GM06990 (cell line): ENCODE data around the gene IQSEC1.

Experiments
- DNase-seq: peaks from one replicate; pipeline ENCODE4 v3.0.0-alpha.2; 2011; ENCODE audit not compliant: insufficient read length; ENCODE audit errors: extremely low read depth
- H3K27me3 ChIP-seq: replicated peaks from 2 replicates; pipeline ENCODE4 v1.6.0; 2011; ENCODE audit warnings: low read length; ENCODE audit not compliant: control insufficient read depth, insufficient read depth
- H3K36me3 ChIP-seq: 2 replicates; pipeline ENCODE4 v1.5.1; 2011; ENCODE audit warnings: low read length; ENCODE audit not compliant: control insufficient read depth, insufficient read depth
- H3K4me3 ChIP-seq: replicated peaks from 2 replicates; pipeline ENCODE4 v1.5.1; 2011; ENCODE audit warnings: low read depth, mild to moderate bottlenecking, control low read depth, low read length
- TF ChIP-seq, protein P1 (sequence below): IDR thresholded peaks from 2 replicates; pipeline ENCODE4 v1.5.1; 2011; ENCODE audit warnings: low read length, control low read depth, mild to moderate bottlenecking, inconsistent platforms; ENCODE audit not compliant: insufficient read depth, poor library complexity, severe bottlenecking

Gene IQSEC1

DNA sequence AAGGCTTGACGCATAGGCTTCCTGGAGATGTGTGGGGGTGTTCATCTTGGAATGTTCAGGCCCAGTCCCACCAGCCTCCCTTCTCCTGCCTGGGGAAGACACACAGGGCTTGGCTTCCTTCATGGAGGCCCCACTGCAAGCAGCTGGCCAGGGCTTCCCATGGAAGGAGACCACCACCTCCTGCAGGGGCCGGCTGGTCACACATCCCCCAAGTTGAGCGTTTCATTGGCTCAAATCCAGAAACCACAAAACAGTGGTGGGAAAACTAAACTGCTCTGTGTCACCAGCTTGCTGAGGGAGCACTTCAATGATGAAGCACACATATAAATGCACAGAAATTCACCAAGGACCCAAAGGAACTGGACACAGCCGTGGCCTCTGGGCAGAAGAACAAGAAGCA lies 8.3 kb downstream of the IQSEC1 start:
- TF ChIP-seq, protein P1, sequence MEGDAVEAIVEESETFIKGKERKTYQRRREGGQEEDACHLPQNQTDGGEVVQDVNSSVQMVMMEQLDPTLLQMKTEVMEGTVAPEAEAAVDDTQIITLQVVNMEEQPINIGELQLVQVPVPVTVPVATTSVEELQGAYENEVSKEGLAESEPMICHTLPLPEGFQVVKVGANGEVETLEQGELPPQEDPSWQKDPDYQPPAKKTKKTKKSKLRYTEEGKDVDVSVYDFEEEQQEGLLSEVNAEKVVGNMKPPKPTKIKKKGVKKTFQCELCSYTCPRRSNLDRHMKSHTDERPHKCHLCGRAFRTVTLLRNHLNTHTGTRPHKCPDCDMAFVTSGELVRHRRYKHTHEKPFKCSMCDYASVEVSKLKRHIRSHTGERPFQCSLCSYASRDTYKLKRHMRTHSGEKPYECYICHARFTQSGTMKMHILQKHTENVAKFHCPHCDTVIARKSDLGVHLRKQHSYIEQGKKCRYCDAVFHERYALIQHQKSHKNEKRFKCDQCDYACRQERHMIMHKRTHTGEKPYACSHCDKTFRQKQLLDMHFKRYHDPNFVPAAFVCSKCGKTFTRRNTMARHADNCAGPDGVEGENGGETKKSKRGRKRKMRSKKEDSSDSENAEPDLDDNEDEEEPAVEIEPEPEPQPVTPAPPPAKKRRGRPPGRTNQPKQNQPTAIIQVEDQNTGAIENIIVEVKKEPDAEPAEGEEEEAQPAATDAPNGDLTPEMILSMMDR = no peak
- H3K4me3 ChIP-seq = no peak overlapping the region
- no peaks in the 10 kb centered on the region for H3K36me3 ChIP-seq
- H3K27me3 ChIP-seq = no peaks in the 10 kb centered on the region
- no peak for DNase-seq

DNA sequence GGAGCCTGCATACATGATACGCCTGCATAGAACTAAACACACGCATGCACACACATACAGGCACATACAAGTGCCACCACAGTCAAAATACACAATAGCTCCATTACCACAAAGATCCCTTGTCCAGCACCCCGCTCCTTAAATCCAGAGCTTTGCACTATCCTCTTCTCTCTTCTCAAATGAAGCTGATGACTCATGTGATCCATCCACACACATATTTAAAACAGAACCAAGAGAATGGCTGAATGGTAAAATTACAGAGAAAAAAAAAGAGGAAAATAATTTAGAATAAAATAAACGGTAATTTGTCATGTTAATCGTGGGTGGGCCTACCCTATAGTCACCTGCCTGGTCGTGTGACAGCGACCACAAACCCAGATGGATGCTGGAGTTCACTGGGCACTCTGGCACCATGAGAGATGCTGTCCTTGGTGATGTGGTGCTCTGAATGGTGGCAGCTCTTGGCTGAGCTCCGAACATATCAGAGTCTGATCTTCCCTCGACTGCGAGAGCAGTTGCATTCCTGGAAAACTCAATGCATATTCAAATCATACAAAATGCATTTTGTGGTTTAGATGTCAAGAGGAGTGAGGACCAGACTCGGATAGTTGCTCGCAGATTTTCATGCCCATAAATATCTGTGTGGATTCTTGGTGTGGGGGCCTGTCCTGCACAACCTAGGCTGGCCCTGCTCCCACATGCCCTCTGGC lies 8.9 kb downstream of the IQSEC1 start:
- TF ChIP-seq, protein P1 = no peak
- DNase-seq = no peak
- H3K36me3 ChIP-seq = no peaks in the 10 kb centered on the region
- H3K4me3 ChIP-seq = no peak overlapping the region
- no peaks in the 10 kb centered on the region for H3K27me3 ChIP-seq

- no peak for DNase-seq
- Histone ChIP-seq H3K4me3 (no peak overlapping the region), H3K27me3 (no peaks in the 10 kb centered on the region), H3K36me3 (no peaks in the 10 kb centered on the region)
- TF ChIP-seq, protein P1 = no peak
Measured at GRCh38 chr3:13063225-13063624, 10.0 kb downstream of the IQSEC1 start.

DNA sequence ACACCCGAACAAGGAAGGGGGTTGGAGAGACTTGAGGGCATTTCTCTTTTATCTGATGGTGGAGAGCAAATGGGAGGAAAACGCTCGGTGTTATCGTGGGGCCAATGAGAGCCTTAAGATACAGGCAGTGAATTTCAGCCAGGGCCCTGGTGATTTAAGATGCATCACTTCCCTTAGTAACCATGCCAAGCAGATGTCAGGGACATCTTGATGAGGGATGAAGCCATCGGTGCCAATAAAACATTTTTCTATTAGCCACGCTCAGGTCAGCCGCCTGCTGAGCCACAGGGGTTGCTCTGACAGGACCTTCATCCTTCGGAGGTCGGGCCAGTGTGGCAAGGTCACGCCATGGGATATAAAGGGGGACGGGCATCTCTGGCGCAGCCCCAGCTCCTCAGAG lies 10.6 kb downstream of the IQSEC1 start:
- H3K27me3 ChIP-seq = no peaks in the 10 kb centered on the region
- TF ChIP-seq, protein P1 = no peak
- H3K4me3 ChIP-seq = no peak overlapping the region
- H3K36me3 ChIP-seq = no peaks in the 10 kb centered on the region
- DNase-seq = no peak

DNA sequence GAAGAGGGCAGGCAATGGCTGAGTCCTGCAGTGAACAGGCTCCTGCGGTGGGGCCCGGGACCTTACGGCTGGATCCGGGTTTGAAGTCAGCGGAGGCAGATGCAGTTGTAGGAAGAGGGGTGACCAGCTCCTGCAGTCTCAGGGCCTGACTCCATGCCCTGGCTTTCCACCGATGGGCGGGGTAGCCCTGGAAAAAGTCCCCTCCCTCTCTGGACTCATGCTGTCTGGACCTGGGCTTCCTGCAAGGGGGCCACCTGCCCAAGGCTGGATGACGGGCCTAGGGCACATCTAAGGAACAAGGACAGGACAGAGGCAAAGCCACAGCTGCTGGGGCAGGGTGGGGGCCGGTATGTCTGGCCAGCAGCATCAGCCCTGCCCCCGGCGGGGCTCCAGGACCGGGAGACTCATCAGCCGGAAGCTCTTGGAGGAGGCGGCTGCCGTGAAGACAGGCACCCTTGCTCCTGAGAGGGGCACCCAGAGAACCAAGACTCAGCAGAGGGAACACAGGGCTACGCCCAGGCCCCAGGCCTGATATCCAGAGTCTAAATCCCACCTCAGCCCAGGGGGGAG lies 12.8 kb downstream of the IQSEC1 start:
- no peak for DNase-seq
- no peak overlapping the region for H3K4me3 ChIP-seq
- H3K27me3 ChIP-seq = no peaks in the 10 kb centered on the region
- no peaks in the 10 kb centered on the region for H3K36me3 ChIP-seq
- TF ChIP-seq, protein P1 = no peak
